ENCODE measurements around the gene MTA1. TPM values are rescaled to one million over a fixed set of nuclear protein-coding genes. Genes with fewer than 3 reads are reported as not detected.

The MTA1 gene
- total RNA-seq, 1 donor = 52.7 TPM

DNA sequence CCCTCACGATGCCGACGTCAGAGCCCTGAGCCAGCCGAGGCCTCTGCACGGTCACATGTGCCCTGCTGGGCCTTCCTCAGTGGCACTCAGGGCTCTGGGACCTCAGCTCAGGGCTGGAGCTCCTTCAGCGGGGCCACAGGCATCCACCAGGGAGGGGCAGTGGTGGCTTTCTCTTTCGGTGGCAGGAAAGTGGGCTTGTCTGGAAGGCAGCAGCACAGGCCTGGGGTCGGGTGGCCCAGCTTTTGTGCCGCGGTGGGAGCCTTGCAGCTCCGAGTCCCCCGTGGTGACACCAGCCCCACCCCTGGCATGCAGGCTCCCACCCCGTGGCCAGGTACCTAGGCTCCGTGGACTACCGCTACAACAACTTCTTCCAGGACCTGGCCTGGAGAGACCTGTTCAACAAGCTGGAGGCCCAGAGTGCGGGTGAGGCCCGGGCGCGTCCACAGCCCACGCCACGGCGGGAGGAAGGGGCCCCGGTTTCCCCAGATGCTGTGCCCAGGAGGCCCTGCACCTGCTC, 35.5 kb upstream of the MTA1 start:
- DNase-seq (ENCODE audit: low read depth) = no peak
- H3K4me3 ChIP-seq (ENCODE audit: low read depth, low read length) = no peak overlapping the region
- TF ChIP-seq, protein P1, sequence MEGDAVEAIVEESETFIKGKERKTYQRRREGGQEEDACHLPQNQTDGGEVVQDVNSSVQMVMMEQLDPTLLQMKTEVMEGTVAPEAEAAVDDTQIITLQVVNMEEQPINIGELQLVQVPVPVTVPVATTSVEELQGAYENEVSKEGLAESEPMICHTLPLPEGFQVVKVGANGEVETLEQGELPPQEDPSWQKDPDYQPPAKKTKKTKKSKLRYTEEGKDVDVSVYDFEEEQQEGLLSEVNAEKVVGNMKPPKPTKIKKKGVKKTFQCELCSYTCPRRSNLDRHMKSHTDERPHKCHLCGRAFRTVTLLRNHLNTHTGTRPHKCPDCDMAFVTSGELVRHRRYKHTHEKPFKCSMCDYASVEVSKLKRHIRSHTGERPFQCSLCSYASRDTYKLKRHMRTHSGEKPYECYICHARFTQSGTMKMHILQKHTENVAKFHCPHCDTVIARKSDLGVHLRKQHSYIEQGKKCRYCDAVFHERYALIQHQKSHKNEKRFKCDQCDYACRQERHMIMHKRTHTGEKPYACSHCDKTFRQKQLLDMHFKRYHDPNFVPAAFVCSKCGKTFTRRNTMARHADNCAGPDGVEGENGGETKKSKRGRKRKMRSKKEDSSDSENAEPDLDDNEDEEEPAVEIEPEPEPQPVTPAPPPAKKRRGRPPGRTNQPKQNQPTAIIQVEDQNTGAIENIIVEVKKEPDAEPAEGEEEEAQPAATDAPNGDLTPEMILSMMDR (IDR thresholded peaks at IDR 0.05; ENCODE audit: insufficient read depth, low read depth, low read length) = no peak

DNA sequence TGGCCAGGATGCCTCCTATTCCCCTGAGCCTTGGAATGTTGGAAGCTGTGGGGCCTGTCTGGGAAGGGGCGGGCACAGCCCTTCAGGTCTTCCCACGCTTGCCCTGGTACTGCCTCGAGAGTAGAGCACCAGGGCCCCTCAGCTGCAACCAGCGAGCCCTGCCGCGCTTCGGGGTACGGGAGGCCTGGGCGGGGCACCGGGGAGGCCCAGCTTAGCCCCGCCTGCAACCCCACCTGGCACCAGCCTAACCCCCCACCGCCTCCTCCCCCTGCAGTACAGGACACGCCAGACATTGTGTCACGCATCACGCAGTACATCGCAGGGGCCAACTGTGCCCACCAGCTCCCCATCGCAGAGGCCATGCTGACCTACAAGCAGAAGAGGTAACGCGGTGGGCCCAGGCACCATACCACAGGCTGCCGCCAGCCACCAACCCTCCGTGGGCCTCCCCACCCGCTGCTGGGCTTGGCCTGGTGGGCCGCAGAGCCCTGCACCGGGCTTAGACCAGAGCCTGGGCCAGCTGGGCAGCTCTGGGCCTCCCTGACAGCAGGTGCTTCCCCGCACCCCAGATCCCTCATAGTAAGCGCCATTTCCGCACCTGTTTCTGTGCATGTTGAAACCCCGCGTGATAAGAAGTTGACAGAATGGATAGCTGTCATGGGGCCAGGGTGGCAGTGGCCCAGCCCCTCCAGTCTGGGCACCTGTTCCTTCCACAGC, 34.9 kb upstream of the MTA1 start:
- DNase-seq (ENCODE audit: low read depth) = no peak
- TF ChIP-seq, protein P1 (IDR thresholded peaks at IDR 0.05; ENCODE audit: insufficient read depth, low read depth, low read length) = no peak
- no peak overlapping the region for H3K4me3 ChIP-seq (ENCODE audit: low read depth, low read length)

DNA sequence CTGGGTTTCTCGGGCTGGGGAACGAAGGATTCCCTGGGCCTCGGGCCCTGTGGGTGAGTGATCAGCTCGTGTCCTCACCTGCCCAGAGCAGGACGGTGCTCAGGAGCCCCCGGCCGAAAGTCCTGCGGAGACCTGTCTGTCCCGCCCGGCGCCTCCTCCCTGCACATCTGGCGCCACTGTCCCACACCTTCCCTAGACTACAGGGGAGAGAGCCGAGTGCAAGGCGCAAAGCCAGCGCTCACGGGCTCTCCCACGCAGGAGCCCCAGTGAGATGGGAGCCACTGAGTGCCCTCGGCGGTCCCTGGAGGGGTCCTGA, 34.3 kb upstream of the MTA1 start:
- no peak for DNase-seq (ENCODE audit: low read depth)
- TF ChIP-seq, protein P1 (IDR thresholded peaks at IDR 0.05; ENCODE audit: insufficient read depth, low read depth, low read length) = no peak
- H3K4me3 ChIP-seq (ENCODE audit: low read depth, low read length) = no peak overlapping the region

DNA sequence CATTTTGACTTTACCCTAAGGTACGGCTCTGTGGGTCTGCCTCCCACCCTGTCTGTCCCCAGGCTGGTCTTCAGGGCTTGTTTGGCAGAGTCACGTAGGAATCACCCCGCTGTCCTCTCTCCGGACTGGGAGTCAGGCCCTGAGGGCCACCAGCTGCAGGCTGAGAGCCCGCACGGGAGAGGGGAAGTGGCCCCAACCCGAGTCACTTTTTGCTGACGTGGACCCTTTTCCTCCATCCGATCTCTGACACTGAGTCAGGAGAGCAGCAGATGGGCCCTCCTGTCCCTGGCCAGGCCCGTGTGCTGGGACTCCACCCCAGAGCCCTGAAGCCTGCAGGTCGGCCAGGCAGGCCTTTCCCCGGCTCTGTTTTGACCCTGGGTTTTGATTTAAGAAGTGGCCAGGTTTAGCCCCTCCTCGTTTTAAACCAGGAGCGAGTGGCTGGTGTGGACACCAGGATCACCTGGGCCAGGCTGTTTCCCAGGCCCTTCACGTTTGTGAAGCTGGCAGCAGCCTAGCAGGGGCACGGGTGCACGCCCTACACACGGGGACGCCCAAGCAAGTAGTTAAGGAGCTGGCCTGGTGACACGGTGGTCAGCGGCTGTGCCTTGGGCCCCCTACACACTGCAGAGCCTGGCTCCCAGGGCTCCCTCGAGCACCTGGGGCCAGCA, 33.8 kb upstream of the MTA1 start:
- DNase-seq (ENCODE audit: low read depth) = no peak

DNA sequence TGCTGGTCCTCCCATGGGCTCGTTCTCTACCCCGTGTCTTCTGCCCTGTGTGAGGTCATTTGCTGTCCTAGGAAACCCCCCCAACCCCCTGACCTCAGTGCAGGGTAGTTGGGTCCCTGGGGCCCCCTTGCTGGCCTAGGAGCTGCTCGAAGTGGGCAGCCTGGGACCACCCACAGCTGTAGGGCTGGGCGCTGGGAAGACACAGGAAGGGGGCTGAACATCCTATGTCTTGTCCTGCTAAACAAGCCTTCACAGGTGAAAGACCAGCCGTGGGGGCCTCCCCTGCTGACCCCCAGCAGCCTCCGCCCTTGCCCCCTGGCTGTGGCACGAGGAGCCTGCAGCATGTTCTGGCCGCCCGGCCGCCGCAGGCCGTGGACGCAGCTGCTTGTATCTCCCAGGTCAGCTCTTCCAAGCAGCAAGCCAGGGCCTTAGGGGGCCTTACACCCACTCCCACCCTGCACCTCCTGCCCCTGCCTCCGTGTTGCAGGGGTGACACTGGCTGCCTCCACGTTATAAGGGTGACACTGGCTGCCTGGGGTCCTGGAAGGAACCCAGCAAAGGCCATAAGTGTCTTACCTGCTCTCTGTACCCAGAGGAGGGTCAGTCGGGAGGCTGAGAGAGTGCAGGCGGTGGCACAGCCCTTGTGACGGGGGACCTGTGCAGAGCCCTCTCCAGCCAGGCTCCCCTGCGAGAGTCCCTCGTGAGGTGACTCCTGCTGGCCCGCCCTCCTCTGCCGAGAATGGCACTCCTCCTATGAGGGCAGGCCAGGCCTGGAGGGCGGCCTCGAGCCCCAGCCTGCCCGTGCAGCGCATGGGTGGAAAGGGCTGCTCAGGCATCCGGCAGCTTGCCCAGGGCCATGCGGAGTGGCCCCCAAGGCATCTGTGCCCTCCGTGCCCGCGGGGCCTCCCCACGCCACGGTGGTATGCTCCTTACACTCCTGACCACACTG, 32.8 kb upstream of the MTA1 start:
- TF ChIP-seq, protein P1 (IDR thresholded peaks at IDR 0.05; ENCODE audit: insufficient read depth, low read depth, low read length) = no peak
- no peak for DNase-seq (ENCODE audit: low read depth)
- no peak overlapping the region for H3K4me3 ChIP-seq (ENCODE audit: low read depth, low read length)

More for the DNA sequence above, 33.8 kb upstream of the MTA1 start:
- no peak overlapping the region for H3K4me3 ChIP-seq (ENCODE audit: low read depth, low read length)
- TF ChIP-seq, protein P1 (IDR thresholded peaks at IDR 0.05; ENCODE audit: insufficient read depth, low read depth, low read length) = no peak

DNA sequence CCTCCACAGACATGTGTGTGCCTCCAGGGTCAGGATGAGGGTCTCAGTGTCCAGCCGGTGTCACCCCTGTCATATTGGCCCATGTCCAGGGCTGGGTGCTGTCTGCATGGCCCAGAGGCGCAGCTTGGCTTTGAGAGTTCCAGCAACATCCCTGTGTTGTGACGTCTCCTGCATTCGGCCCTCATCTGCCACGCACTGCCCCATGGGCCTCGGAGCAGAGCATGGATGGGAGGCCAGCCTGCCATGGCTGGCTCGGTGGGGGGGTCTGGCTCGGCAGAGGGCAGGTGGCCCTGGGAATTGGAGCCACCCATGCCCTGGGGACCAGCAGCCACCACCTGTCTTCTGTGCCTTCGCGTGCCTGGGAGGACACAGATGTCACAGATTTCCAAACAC, 32.1 kb upstream of the MTA1 start:
- no peak for DNase-seq (ENCODE audit: low read depth)
- TF ChIP-seq, protein P1 (IDR thresholded peaks at IDR 0.05; ENCODE audit: insufficient read depth, low read depth, low read length) = no peak
- H3K4me3 ChIP-seq (ENCODE audit: low read depth, low read length) = no peak overlapping the region
